ENCODE results near the gene P2RY6. TPM values are rescaled to one million over a fixed set of nuclear protein-coding genes. Genes with fewer than 3 reads are reported as not detected.

Gene P2RY6
- total and polyA plus RNA-seq, 2 of the 8 experiments (the other 6 are each of a cell fraction or from before 2014, with no cell fraction given) = 0.15 TPM; not detected in 1

- Histone ChIP-seq H3K4ac (replicated peaks; ENCODE audit: insufficient read length, low read depth, low read length) (no peak overlapping the region), H3K4me3 (ENCODE audit: extremely low read depth in 1 of 4, insufficient read depth in 2 of 4, low read depth in 3 of 4, low read length in 4 of 4) (no peak overlapping the region), H3K18ac (ENCODE audit: extremely low read depth, low read length) (no peak overlapping the region), H2BK15ac (ENCODE audit: low read length) (no peak overlapping the region), H4K5ac (ENCODE audit: insufficient read length, low read depth, low read length) (no peak overlapping the region), H3K36me3 (ENCODE audit: control insufficient read depth in 2 of 4, insufficient read depth in 4 of 4, low read length in 3 of 4) (no peaks in the 10 kb centered on the region), H3K23me2 (ENCODE audit: low read depth, low read length) (no peaks in the 10 kb centered on the region; the same call in 1 of the 2 replicates), H4K20me1 (replicated peaks in 1 of 2; ENCODE audit: control insufficient read depth in 1 of 2, insufficient read depth in 2 of 2, low read length in 2 of 2) (peaks cover 0 to 1% of the 10 kb centered on the region in 2 experiments), H2AK5ac (ENCODE audit: low read depth, low read length) (no peak overlapping the region), H3K56ac (replicated peaks; ENCODE audit: insufficient read length, low read depth, low read length) (no peak overlapping the region), H3K9me3 (ENCODE audit: insufficient read depth in 2 of 2, low read depth in 1 of 2, low read length in 1 of 2) (no peaks in the 10 kb centered on the region), H2AFZ (ENCODE audit: low read length) (no peak overlapping the region), H3K79me1 (ENCODE audit: low read depth, low read length) (0 out of 2 replicates have a peak, but pooled peaks cover 3% of the 10 kb centered on the region), H3K23ac (ENCODE audit: insufficient read length) (no peak overlapping the region), H3K27me3 (replicated peaks in 1 of 4; ENCODE audit: control insufficient read depth in 3 of 4, extremely low read depth in 1 of 4, insufficient read depth in 3 of 4, low read length in 3 of 4) (peaks cover 0 to 13% (median 12%) of the 10 kb centered on the region in 4 experiments; a peak in 5 of 7 replicates), H4K8ac (ENCODE audit: extremely low read depth, insufficient read depth, low read length) (no peak overlapping the region), H3K4me2 (ENCODE audit: insufficient read depth in 1 of 2, low read depth in 2 of 2, low read length in 2 of 2) (peak overlapping the region in 1 of 2 experiments; percentile 54; a peak in 1 of 4 replicates), H2BK12ac (ENCODE audit: low read depth, low read length) (no peak overlapping the region), H3K14ac (ENCODE audit: insufficient read length) (no peak overlapping the region), H4K91ac (replicated peaks; ENCODE audit: insufficient read length, low read length) (no peak overlapping the region), H3K27ac (ENCODE audit: low read depth, low read length) (no peak overlapping the region), H2BK120ac (replicated peaks; ENCODE audit: low read depth, low read length) (no peak overlapping the region), H3K9ac (replicated peaks in 1 of 4; ENCODE audit: extremely low read depth in 1 of 4, low read depth in 3 of 4, low read length in 3 of 4) (no peak overlapping the region), H3K79me2 (ENCODE audit: control insufficient read depth in 1 of 2, insufficient read depth in 2 of 2, low read length in 2 of 2) (no peaks in the 10 kb centered on the region), H2BK20ac (ENCODE audit: low read length) (no peak overlapping the region), H2BK5ac (ENCODE audit: low read depth, low read length) (no peak overlapping the region), H3K4me1 (replicated peaks in 1 of 4; ENCODE audit: control insufficient read depth in 3 of 4, insufficient read depth in 4 of 4, low read length in 3 of 4) (peaks cover 0 to 10% (median 8%) of the 10 kb centered on the region in 4 experiments; a peak in 6 of 7 replicates)
- WGBS, 2 experiments (ENCODE audit: extremely low coverage in 1 of 2, insufficient coverage in 1 of 2, insufficient read length in 1 of 2, insufficient replicate concordance in 2 of 2, low coverage in 1 of 2, low lambda C conversion rate in 2 of 2, missing lambda C conversion rate in 1 of 2) = 80% methylated on average over 3 of the region's 4 CpGs; no CpG with 5 or more reads in 1 of the 2 experiments
- ChIA-PET POLR2A (ENCODE audit: partially characterized antibody) (interaction anchor here (1.2 to 1.7 kb wide), 2 partner anchors 20 to 44 kb away, joined by 3 to 6 read pairs; no protein-coding TSS in a partner anchor), CTCF (ENCODE audit: partially characterized antibody) (interaction anchor here (0.6 to 16.5 kb wide), 11 partner anchors 9 to 128 kb away, joined by 3 to 173 read pairs (median 4); partner anchors contain the start of gene FCHSD2)
- no peak for FAIRE-seq
- DNase-seq (ENCODE audit: low read depth in 1 of 2, low spot score in 2 of 2) = no peak
- TF ChIP-seq BCL11A (IDR thresholded peaks at IDR 0.05; ENCODE audit: low read depth in 2 of 2, low read length in 2 of 2) (no peak), SIN3A (conservative IDR thresholded peaks at IDR 0.05 in 1 of 2, IDR thresholded peaks at IDR 0.05 in 1 of 2; ENCODE audit: low read depth in 1 of 2, low read length in 2 of 2) (no peak), E2F6 (IDR thresholded peaks at IDR 0.05) (no peak), RAD21 (IDR thresholded peaks at IDR 0.05 in 1 of 2, conservative IDR thresholded peaks at IDR 0.05 in 1 of 2; ENCODE audit: low read depth in 2 of 2, low read length in 2 of 2) (no peak), HDAC6 (IDR thresholded peaks at IDR 0.05; ENCODE audit: low read depth, low read length) (no peak), CTBP2 (IDR thresholded peaks at IDR 0.05; ENCODE audit: borderline replicate concordance, insufficient read depth, insufficient read length, low read length) (no peak), FOSL1 (IDR thresholded peaks at IDR 0.05; ENCODE audit: insufficient read depth, low read depth, low read length) (no peak), SRF (IDR thresholded peaks at IDR 0.05; ENCODE audit: low read depth, low read length) (no peak), YY1 (IDR thresholded peaks at IDR 0.05; ENCODE audit: low read depth, low read length) (no peak), TAF1 (IDR thresholded peaks at IDR 0.05; ENCODE audit: low read depth, low read length) (no peak), CEBPB (IDR thresholded peaks at IDR 0.05; ENCODE audit: low read depth, low read length) (no peak), MAX (IDR thresholded peaks at IDR 0.05) (no peak)
Observed at GRCh38 chr11:73265278-73265810, 6.8 kb upstream of the P2RY6 start.

Measured in H1 (cell line).